Fibroblast of pulmonary artery (primary cell): ENCODE data around the gene SLC35A3.

ENCODE experiments used
- DNase-seq: peaks from one replicate; pipeline ENCODE4 v3.0.0-alpha.2; 2010; ENCODE audit warnings: low read depth
- H3K4me3 ChIP-seq: replicated peaks from 2 replicates; pipeline ENCODE4 v1.5.1; 2011; ENCODE audit warnings: low read depth, mild to moderate bottlenecking, control low read depth, low read length, moderate library complexity
- TF ChIP-seq, protein P1 (sequence below): IDR thresholded peaks from 2 replicates; pipeline ENCODE4 v1.5.1; 2011; ENCODE audit warnings: mild to moderate bottlenecking, control low read depth, low read length, inconsistent platforms; ENCODE audit errors: missing control alignments

The SLC35A3 gene

DNA sequence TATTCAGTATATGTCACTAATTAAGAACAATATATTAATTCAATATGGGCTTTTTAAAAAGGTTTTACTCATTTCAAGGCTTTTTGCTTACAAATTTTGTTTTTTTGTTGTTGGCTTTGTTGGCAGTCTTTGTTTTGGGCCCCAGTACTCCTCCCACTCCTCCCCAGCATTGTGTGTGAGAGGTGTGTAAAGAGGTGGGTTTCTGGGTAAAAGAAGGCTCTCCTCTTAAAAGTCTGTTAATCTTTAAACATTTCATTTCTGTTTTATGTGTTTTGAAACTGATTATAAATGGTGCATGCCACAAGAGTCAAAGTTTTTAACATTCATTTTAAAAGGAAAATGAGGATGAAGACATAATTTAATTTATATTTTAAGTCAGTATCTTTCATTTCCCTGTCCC is 83.3 kb downstream of the SLC35A3 start:
- H3K4me3 ChIP-seq, result no peak overlapping the region
- TF ChIP-seq, protein P1, sequence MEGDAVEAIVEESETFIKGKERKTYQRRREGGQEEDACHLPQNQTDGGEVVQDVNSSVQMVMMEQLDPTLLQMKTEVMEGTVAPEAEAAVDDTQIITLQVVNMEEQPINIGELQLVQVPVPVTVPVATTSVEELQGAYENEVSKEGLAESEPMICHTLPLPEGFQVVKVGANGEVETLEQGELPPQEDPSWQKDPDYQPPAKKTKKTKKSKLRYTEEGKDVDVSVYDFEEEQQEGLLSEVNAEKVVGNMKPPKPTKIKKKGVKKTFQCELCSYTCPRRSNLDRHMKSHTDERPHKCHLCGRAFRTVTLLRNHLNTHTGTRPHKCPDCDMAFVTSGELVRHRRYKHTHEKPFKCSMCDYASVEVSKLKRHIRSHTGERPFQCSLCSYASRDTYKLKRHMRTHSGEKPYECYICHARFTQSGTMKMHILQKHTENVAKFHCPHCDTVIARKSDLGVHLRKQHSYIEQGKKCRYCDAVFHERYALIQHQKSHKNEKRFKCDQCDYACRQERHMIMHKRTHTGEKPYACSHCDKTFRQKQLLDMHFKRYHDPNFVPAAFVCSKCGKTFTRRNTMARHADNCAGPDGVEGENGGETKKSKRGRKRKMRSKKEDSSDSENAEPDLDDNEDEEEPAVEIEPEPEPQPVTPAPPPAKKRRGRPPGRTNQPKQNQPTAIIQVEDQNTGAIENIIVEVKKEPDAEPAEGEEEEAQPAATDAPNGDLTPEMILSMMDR, result no peak
- DNase-seq, result no peak

DNA sequence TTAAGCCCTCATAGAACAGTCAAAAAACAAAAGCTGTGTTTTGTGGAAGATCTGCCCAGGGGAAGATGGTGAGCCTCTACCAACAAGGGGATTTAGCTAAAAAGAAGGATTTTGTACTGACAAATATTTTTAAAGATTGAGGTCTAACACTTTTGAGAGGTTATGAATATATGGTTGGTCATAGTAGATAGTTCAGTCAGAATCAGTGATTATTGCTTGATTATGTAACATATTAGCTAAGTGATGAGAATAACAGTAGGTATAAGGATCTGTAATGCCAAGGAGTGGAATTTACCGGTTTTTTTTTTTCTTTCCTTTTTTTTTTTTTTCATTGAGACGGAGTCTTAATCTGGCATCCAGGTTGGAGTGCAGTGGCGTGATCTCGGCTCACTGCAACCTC is 83.9 kb downstream of the SLC35A3 start:
- TF ChIP-seq, protein P1, result no peak
- no peak overlapping the region for H3K4me3 ChIP-seq
- no peak for DNase-seq

DNA sequence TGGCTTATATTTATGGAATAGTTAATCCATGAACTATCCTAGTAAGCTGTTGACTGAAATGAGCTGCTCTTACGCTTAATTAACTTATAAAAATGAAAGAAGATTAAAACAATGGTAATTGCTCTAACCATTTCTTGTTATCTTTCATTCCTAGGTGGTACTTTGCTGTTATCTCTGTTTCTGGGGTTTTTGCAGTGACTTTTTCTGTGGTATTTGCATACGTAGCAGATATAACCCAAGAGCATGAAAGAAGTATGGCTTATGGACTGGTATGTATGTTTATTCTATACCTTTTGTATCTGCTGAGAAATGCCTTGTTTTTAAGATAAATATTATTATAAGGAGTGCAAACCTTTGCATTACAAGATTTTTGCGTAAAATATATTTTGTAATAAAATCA is 91.9 kb downstream of the SLC35A3 start:
- H3K4me3 ChIP-seq, result no peak overlapping the region
- DNase-seq, result no peak
- TF ChIP-seq, protein P1, result no peak

DNA sequence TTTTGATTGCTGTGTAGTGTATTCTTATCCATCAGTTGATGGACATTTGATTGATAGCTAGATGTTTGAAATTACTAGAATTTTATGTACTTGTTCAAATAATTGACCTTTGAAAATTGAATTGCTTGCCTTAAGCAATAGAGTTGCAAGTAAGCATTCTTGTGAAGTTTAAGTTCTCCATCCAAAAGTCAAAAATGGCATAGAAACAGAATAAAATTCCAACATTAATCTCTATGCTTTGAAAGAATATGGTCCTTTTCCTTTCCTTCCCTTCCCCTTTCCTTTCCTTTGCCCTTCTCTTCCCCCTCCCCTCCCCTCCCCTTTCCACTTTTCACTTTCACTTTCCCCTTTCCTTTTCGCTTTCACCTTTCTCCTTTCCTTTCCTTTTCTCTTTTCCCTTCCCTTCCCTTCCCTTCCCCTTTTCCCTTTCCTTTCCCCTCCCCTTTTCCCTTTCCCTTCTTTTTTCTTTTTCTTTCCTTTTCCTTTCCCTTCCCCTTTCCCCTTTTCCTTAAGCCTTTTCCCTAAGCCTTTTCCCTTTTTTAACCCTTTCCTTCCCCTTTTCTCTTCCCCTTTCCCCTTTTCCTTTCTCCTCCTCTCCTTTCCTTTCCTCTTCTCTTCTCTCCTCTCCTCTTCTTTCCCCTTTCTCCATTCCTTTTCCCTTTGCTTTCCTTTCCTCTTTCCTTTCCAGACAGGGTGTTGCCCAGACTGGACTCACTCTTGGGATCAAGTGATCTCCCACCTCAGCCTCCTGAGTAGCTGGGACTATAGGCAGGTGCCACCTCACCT is 95.6 kb downstream of the SLC35A3 start:
- TF ChIP-seq, protein P1, result no peak
- DNase-seq, result no peak
- no peak overlapping the region for H3K4me3 ChIP-seq

DNA sequence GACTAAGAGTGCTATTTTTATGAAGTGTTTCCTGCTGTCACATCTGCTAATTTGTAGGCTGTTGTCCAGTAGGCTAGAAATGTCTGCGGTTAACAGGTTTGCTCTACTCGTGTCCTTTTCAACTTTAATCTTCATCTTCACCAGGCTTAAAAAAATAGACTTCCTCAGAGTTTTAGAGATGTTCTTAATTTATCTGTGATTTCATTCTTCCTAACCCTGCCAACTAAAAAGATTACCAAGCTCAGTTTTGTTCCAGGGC is 96.1 kb downstream of the SLC35A3 start:
- TF ChIP-seq, protein P1, result no peak
- DNase-seq, result no peak
- no peak overlapping the region for H3K4me3 ChIP-seq

DNA sequence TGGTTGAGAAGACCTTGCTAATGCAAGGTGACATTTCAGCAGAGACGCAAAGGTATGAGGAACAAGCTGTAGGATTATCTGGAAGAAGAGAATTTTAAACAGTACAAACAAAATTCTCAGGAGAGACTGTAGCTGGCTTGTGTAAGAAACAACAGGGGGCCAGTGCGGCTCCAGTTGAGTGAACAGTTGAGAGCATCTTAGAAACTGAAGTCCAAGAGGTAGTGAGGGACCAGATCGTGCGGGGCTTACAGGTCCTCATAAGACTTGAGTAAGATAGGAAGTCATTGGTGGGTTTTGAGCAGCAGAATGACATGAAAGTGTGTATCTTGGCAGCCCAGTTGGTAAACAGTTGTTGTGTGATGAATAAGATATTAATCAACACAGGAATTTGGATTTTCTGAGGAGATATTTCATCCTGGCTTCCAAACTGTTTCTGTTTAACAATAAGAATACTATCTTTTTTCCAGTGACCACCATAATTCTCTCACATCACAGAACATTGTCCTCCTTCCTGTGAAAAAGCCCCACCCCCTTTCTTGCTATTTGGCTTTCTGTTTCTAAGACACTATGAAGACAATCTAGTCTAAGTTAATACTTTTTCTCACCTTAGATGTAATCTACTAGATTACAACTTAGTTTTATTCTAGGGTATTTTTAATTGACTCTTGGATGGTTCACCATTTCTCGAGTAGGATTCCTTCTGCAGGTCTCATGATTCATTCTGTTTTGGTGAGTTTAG is 100.6 kb downstream of the SLC35A3 start:
- no peak overlapping the region for H3K4me3 ChIP-seq
- no peak for DNase-seq
- TF ChIP-seq, protein P1, result no peak
